Spleen (tissue), 11 donors: ENCODE results near the gene DDI1. TPM values are rescaled to one million over a fixed set of nuclear protein-coding genes. Genes with fewer than 3 reads are reported as not detected.

Source experiments
- DNase-seq: peaks from one replicate; pipeline ENCODE4 v3.0.0-alpha.2; 2020
- H3K27ac ChIP-seq, 8 donors: fragments of 200-600 bp; sonication (generic) in 7 of 8; 1 replicate in 4 of 8; 2 replicates in 4 of 8; pipeline versions ENCODE4 v1.5.0 to v1.8.0; 2016 to 2021; ENCODE audit warnings: inconsistent platforms in 4 of 8, mild to moderate bottlenecking in 4 of 8, moderate library complexity in 1 of 8
- H3K27me3 ChIP-seq, 7 donors: fragments of 200-600 bp; sonication (generic) in 6 of 7; replicated peaks in 1 of 7; 1 replicate in 4 of 7; 2 replicates in 3 of 7; pipeline versions ENCODE4 v1.5.0 to v1.8.0; 2016 to 2021; ENCODE audit warnings: inconsistent platforms in 3 of 7, mild to moderate bottlenecking in 1 of 7
- H3K36me3 ChIP-seq, 6 donors: fragments of 200-600 bp; sonication (generic) in 5 of 6; 1 replicate in 4 of 6; 2 replicates in 2 of 6; pipeline versions ENCODE4 v1.5.0 to v1.8.0; 2016 to 2021; ENCODE audit warnings: inconsistent platforms in 2 of 6
- H3K4me1 ChIP-seq, 6 donors: fragments of 200-600 bp; sonication (generic) in 5 of 6; 1 replicate in 3 of 6; 2 replicates in 3 of 6; pipeline versions ENCODE4 v1.5.0 to v1.8.0; 2016 to 2021; ENCODE audit warnings: inconsistent platforms in 3 of 6
- H3K4me3 ChIP-seq, 8 donors: fragments of 200-600 bp; sonication (generic) in 7 of 8; 1 replicate in 4 of 8; 2 replicates in 4 of 8; pipeline versions ENCODE4 v1.5.0 to v1.8.0; 2016 to 2021; ENCODE audit warnings: inconsistent platforms in 4 of 8, mild to moderate bottlenecking in 4 of 8, moderate library complexity in 2 of 8
- H3K9me3 ChIP-seq, 8 donors: fragments of 200-600 bp; sonication (generic) in 7 of 8; 1 replicate in 4 of 8; 2 replicates in 4 of 8; pipeline versions ENCODE4 v1.5.0 to v1.8.0; 2016 to 2021; ENCODE audit warnings: inconsistent platforms in 4 of 8
- CTCF ChIP-seq, 11 experiments: fragments of 200-600 bp in 7 of 11; fragments of 450-650 bp in 4 of 11; sonication (generic) in 4 of 11; IDR thresholded peaks in 8 of 11; conservative IDR thresholded peaks in 3 of 11; 1 replicate in 7 of 11; 2 replicates in 4 of 11; pipeline versions ENCODE4 v1.4.0 to v1.8.0; 2016 to 2021; ENCODE audit warnings: antibody characterized with exemption in 11 of 11, inconsistent platforms in 4 of 11, mild to moderate bottlenecking in 1 of 11
- POLR2A ChIP-seq, 3 donors: fragments of 450-650 bp; IDR thresholded peaks; one replicate each; pipeline ENCODE4 v1.5.1; 2017; ENCODE audit warnings: antibody characterized with exemption in 3 of 3, mild to moderate bottlenecking in 1 of 3
- POLR2AphosphoS5 ChIP-seq, 3 donors: sonication (generic); formaldehyde crosslinking; IDR thresholded peaks; one replicate each; pipeline ENCODE4 v1.5.1; 2017; ENCODE audit warnings: antibody characterized with exemption in 3 of 3
- WGBS, 5 donors: extraction: QIAGEN DNeasy Blood & Tissue Kit in 3 of 5; methylation state at CpG; one replicate each; pipeline versions ENCODE4 v1.1.5 to v1.1.7; 2013 to 2018; 5-methylcytosine and 5-hydroxymethylcytosine counted together
- intact Hi-C: fragments of 100-400 bp; cut with DNase I; formaldehyde crosslinking; loops from one replicate; pipeline ENCODE4 v1.15.0; 2023; ENCODE audit warnings: low total_unique reads
- polyA plus RNA-seq, 3 donors: library from polyadenylated mRNA; stranded (reverse); fragments of 200-250 nt; gene quantifications; one replicate each; pipeline ENCODE4 v1.2.1, GENCODE V29; 2013
- total RNA-seq, 7 donors: library from RNA; depleted of rRNA in 3 of 7; stranded (reverse); fragments of >200 nt in 3 of 7; fragmentation: NEBNext Ultra II Directional in 4 of 7; extraction: Animal tissue kit (Norgen Biotek cat#: 25700) in 4 of 7; gene quantifications; one replicate each; pipeline versions ENCODE4 v1.1.0 to v1.2.1, GENCODE V29; 2016 to 2021
- donor health status: healthy with polysubstance abuse.
- donor health status: DM: no; HTN: no; CAD: no; lungs with moderate emphysema.
- donor health status: DM: no; HTN: no; CAD: no.
- donor health status: Bipolar disorder and iron deficiency.
- donor health status: healthy.
- donor health status: DM: no; HTN: no; CAD: no.
- donor health status: DM: yes; HTN: yes; CAD: no.

The DDI1 gene
- total and polyA plus RNA-seq, 10 donors, result not detected

GRCh38 chr11:104067534-104067933 is 31.1 kb downstream of the DDI1 start:
- H3K4me3 ChIP-seq, result no peak overlapping the region
- 72 to 88% (median 79%) methylated on average over 1 of the region's 1 CpG for WGBS, 5 donors
- intact Hi-C loops, result no loop called here
- no peaks in the 10 kb centered on the region for H3K9me3 ChIP-seq
- no peaks in the 10 kb centered on the region for H3K27me3 ChIP-seq
- no peak overlapping the region for H3K27ac ChIP-seq
- no peaks in the 10 kb centered on the region for H3K4me1 ChIP-seq
- TF ChIP-seq CTCF (IDR thresholded peaks at IDR 0.05 in 8 of 11, conservative IDR thresholded peaks at IDR 0.05 in 3 of 11), result no peak
- TF ChIP-seq POLR2AphosphoS5 (IDR thresholded peaks at IDR 0.05), result no peak
- no peaks in the 10 kb centered on the region for H3K36me3 ChIP-seq
- no peak for DNase-seq

- Histone ChIP-seq H3K4me1 (peaks cover 0 to 21% (median 0%) of the 10 kb centered on the region in 6 donors), H3K9me3 (no peaks in the 10 kb centered on the region), H3K36me3 (no peaks in the 10 kb centered on the region), H3K4me3 (no peak overlapping the region), H3K27ac (no peak overlapping the region), H3K27me3 (no peaks in the 10 kb centered on the region)
- no peak for DNase-seq
- 30 to 56% (median 39%) methylated on average over 3 of the region's 3 CpGs for WGBS, 5 donors
- TF ChIP-seq POLR2AphosphoS5 (IDR thresholded peaks at IDR 0.05) (no peak), POLR2A (IDR thresholded peaks at IDR 0.05) (no peak), CTCF (IDR thresholded peaks at IDR 0.05 in 8 of 11, conservative IDR thresholded peaks at IDR 0.05 in 3 of 11) (no peak)
- intact Hi-C loops, result no loop called here
Observed at GRCh38 chr11:104073950-104074705, 37.7 kb downstream of the DDI1 start.

GRCh38 chr11:104075091-104075490 is 38.7 kb downstream of the DDI1 start:
- H3K9me3 ChIP-seq, result no peaks in the 10 kb centered on the region
- intact Hi-C loops, result no loop called here
- H3K36me3 ChIP-seq, result no peaks in the 10 kb centered on the region

More at GRCh38 chr11:104075091-104075490, 38.7 kb downstream of the DDI1 start:
- Histone ChIP-seq H3K27me3 (no peaks in the 10 kb centered on the region), H3K27ac (no peak overlapping the region), H3K4me3 (no peak overlapping the region), H3K4me1 (peaks cover 0 to 21% (median 0%) of the 10 kb centered on the region in 6 donors)
- TF ChIP-seq CTCF (IDR thresholded peaks at IDR 0.05 in 8 of 11, conservative IDR thresholded peaks at IDR 0.05 in 3 of 11), result no peak
- no peak for TF ChIP-seq POLR2A (IDR thresholded peaks at IDR 0.05)
- no peak for TF ChIP-seq POLR2AphosphoS5 (IDR thresholded peaks at IDR 0.05)
- no peak for DNase-seq
